GM18505 (cell line): ENCODE measurements around the gene LAD1.

Experiments
- ATAC-seq: cut with Tn5 transposase; IDR thresholded peaks from one replicate; pipeline ENCODE4 v1.9.1; 2021; ENCODE audit not compliant: unreplicated experiment
- POLR2A ChIP-seq: IDR thresholded peaks from 4 replicates; pipeline ENCODE4 v1.6.1; 2011; ENCODE audit warnings: borderline replicate concordance; ENCODE audit not compliant: insufficient read depth, insufficient read length; ENCODE audit errors: extremely low read depth

The LAD1 gene

GRCh38 chr1:201389051-201389450 is 10.1 kb downstream of the LAD1 start:
- no peak for TF ChIP-seq POLR2A
- ATAC-seq = no peak

- TF ChIP-seq POLR2A = no peak
- ATAC-seq = no peak
Observed at GRCh38 chr1:201386208-201386607, 12.9 kb downstream of the LAD1 start.

GRCh38 chr1:201385299-201385891 is 13.7 kb downstream of the LAD1 start:
- peak; percentile 55 for ATAC-seq

GRCh38 chr1:201384406-201384782 is 14.7 kb downstream of the LAD1 start:
- ATAC-seq = no peak

More at GRCh38 chr1:201385299-201385891, 13.7 kb downstream of the LAD1 start:
- no peak for TF ChIP-seq POLR2A

GRCh38 chr1:201383647-201384405 is 15.3 kb downstream of the LAD1 start:
- TF ChIP-seq POLR2A = no peak
- no peak for ATAC-seq

More at GRCh38 chr1:201384406-201384782, 14.7 kb downstream of the LAD1 start:
- TF ChIP-seq POLR2A = no peak

- ATAC-seq = no peak
- no peak for TF ChIP-seq POLR2A
Observed at GRCh38 chr1:201381130-201381529, 18.0 kb downstream of the LAD1 start.

- no peak for ATAC-seq
- no peak for TF ChIP-seq POLR2A
Observed at GRCh38 chr1:201379733-201380242, 19.3 kb downstream of the LAD1 start.

GRCh38 chr1:201378804-201379203 is 20.3 kb downstream of the LAD1 start:
- ATAC-seq = no peak
- TF ChIP-seq POLR2A = no peak

- ATAC-seq = no peak
- no peak for TF ChIP-seq POLR2A
Observed at GRCh38 chr1:201377611-201378092, 21.5 kb downstream of the LAD1 start, which contains the start of gene TNNT2. TSS of gene TNNT2 (minus strand) at chr1:201377680. CDS start at chr1:201373254, 4,426 bp downstream.

GRCh38 chr1:201376464-201377374 is 22.4 kb downstream of the LAD1 start:
- no peak for ATAC-seq
- TF ChIP-seq POLR2A = no peak

GRCh38 chr1:201376107-201376463 is 23.0 kb downstream of the LAD1 start:
- ATAC-seq = no peak
- no peak for TF ChIP-seq POLR2A

- ATAC-seq = no peak
- no peak for TF ChIP-seq POLR2A
Observed at GRCh38 chr1:201375169-201375568, 24.0 kb downstream of the LAD1 start.

GRCh38 chr1:201374364-201374763 is 24.8 kb downstream of the LAD1 start:
- ATAC-seq = no peak
- TF ChIP-seq POLR2A = no peak
